IPS-11a (cell line): ENCODE results near the gene MYADM.

Experiments used
- H3K4me3 ChIP-seq: one replicate; pipeline ENCODE4 v1.5.1; 2013; ENCODE audit warnings: low read depth, low read length, control low read depth

The MYADM gene

GRCh38 chr19:53883231-53883661, 15.6 kb downstream of the MYADM start:
- peak overlapping the region; percentile 34 for H3K4me3 ChIP-seq

GRCh38 chr19:53883741-53884140, 16.1 kb downstream of the MYADM start:
- H3K4me3 ChIP-seq = no peak overlapping the region

GRCh38 chr19:53884256-53884655, 16.6 kb downstream of the MYADM start:
- H3K4me3 ChIP-seq = no peak overlapping the region

GRCh38 chr19:53885036-53885435, 17.4 kb downstream of the MYADM start:
- H3K4me3 ChIP-seq = no peak overlapping the region

GRCh38 chr19:53892301-53892980, 24.8 kb downstream of the MYADM start:
- H3K4me3 ChIP-seq = no peak overlapping the region

- H3K4me3 ChIP-seq = no peak overlapping the region
Measured at GRCh38 chr19:53892981-53893325, 25.3 kb downstream of the MYADM start.

GRCh38 chr19:53894707-53895106, 27.0 kb downstream of the MYADM start:
- H3K4me3 ChIP-seq = no peak overlapping the region

GRCh38 chr19:53896682-53897081, 29.0 kb downstream of the MYADM start:
- H3K4me3 ChIP-seq = no peak overlapping the region

GRCh38 chr19:53897459-53897858, 29.8 kb downstream of the MYADM start:
- H3K4me3 ChIP-seq = no peak overlapping the region

- H3K4me3 ChIP-seq = peak overlapping the region; percentile 47
Measured at GRCh38 chr19:53898166-53898565, 30.5 kb downstream of the MYADM start.

- peak overlapping the region; percentile 47 for H3K4me3 ChIP-seq
Measured at GRCh38 chr19:53898636-53899341, 31.1 kb downstream of the MYADM start.

- no peak overlapping the region for H3K4me3 ChIP-seq
Measured at GRCh38 chr19:53900191-53900860, 32.6 kb downstream of the MYADM start.

- H3K4me3 ChIP-seq = no peak overlapping the region
Measured at GRCh38 chr19:53903055-53903680, 35.5 kb downstream of the MYADM start.

- H3K4me3 ChIP-seq = no peak overlapping the region
Measured at GRCh38 chr19:53904909-53905308, 37.2 kb downstream of the MYADM start.

GRCh38 chr19:53905787-53906186, 38.1 kb downstream of the MYADM start:
- no peak overlapping the region for H3K4me3 ChIP-seq

- peak overlapping the region; percentile 39 for H3K4me3 ChIP-seq
Measured at GRCh38 chr19:53906211-53907192, 38.8 kb downstream of the MYADM start.

GRCh38 chr19:53907193-53907581, 39.5 kb downstream of the MYADM start:
- no peak overlapping the region for H3K4me3 ChIP-seq

- peak overlapping the region; percentile 21 for H3K4me3 ChIP-seq
Measured at GRCh38 chr19:53907690-53908089, 40.0 kb downstream of the MYADM start.

- peak overlapping the region; percentile 41 for H3K4me3 ChIP-seq
Measured at GRCh38 chr19:53908106-53908934, 40.6 kb downstream of the MYADM start.
